Measurements from ENCODE around the gene KMT2C.

KMT2C gene

GRCh38 chr7:152095771-152096170, 340.0 kb downstream of the KMT2C start:
- no peak for DNase-seq

GRCh38 chr7:152093717-152094116, 342.1 kb downstream of the KMT2C start:
- no peak for DNase-seq

GRCh38 chr7:152090747-152091146, 345.1 kb downstream of the KMT2C start:
- no peak for DNase-seq

- DNase-seq, result no peak
These were observed 346.6 kb downstream of the KMT2C start for GRCh38 chr7:152089183-152089582.

GRCh38 chr7:152086513-152086912, 349.3 kb downstream of the KMT2C start:
- DNase-seq, result no peak

- DNase-seq, result no peak
These were observed 350.7 kb downstream of the KMT2C start for GRCh38 chr7:152085131-152085530.

Measured in activated CD4-positive, alpha-beta T cell treated with anti-CD3 and anti-CD28 coated beads, Interleukin-2, Interleukin-6, amounts not matched to agents 100 ng/mL and 50 ng/mL, durations not matched to agents 16 hours and 8 hours (primary cell).